GM18907 (cell line): ENCODE results near the gene DCTN5.
"Not testable (repeated sequence)": the region's sequence is repeated elsewhere in the genome, so short reads cannot be mapped to it uniquely, and the experiment has no call there.

Experiments used
- ATAC-seq: cut with Tn5 transposase; IDR thresholded peaks from one replicate; pipeline ENCODE4 v1.9.1; 2021; ENCODE audit warnings: mild to moderate bottlenecking, moderate library complexity; ENCODE audit not compliant: unreplicated experiment

Gene DCTN5

GRCh38 chr16:23640931-23641765, at the start of gene DCTN5, which contains the start of gene PALB2:
DCTN5 (plus strand) TSS chr16:23641466; CDS start chr16:23641543, 77 bp downstream.
PALB2 (minus strand) TSS chr16:23641310; CDS start chr16:23641157, 153 bp downstream.
- ATAC-seq: peak; percentile 89

- ATAC-seq: no peak
These were observed 47.1 kb upstream of the DCTN5 start for GRCh38 chr16:23594186-23594585.

- ATAC-seq: peak; percentile 7
These were observed 45.9 kb upstream of the DCTN5 start for GRCh38 chr16:23595246-23595950.

- ATAC-seq: peak; percentile 91
These were observed 45.1 kb upstream of the DCTN5 start, which contains the start of gene NDUFAB1 for GRCh38 chr16:23595951-23596720. NDUFAB1 (minus strand) TSS chr16:23596316; CDS start chr16:23596290, 26 bp downstream.

- ATAC-seq: no peak
These were observed 44.1 kb upstream of the DCTN5 start for GRCh38 chr16:23597003-23597756.

GRCh38 chr16:23607726-23608125, 33.5 kb upstream of the DCTN5 start:
- ATAC-seq: no peak

- ATAC-seq: no peak
These were observed 33.1 kb upstream of the DCTN5 start for GRCh38 chr16:23608194-23608593.

GRCh38 chr16:23609929-23610328, 31.3 kb upstream of the DCTN5 start:
- ATAC-seq: no peak

DNA sequence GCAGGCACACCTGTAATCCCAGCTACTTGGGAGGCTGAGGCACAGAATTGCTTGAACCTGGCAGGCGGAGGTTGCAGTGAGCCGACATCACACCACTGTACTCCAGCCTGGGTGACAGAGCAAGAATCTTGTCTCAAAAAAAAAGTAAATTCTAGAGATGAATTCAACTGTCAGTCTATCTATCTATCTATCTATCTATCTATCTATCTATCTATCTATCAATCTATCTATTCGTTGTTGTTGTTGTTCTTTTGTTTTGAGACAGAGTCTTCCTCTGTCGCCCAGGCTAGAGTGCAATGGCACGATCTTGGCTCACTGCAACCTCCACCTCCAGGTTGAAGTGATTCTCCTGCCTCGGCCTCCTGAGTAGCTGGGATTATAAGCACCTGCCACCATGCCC, 30.4 kb upstream of the DCTN5 start:
- not testable (repeated sequence) for ATAC-seq

DNA sequence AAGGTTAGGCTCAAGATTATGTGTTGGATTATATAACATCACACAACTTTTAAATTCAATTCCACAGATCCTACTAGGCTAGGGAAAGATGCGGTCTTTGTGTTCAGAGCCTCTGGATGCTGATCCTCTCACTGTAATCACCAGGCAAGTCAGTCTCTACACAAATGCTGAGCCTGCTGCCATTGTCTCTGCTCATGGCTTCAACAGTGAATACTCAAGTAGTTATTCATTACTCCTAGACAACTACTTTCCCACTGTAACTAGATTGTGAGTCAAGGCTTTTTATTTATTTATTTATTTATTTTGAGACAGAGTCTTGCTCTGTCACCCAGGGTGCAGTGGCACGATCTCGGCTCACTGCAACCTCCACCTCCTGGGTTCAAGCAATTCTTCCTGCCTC, 29.3 kb upstream of the DCTN5 start:
- ATAC-seq: no peak

DNA sequence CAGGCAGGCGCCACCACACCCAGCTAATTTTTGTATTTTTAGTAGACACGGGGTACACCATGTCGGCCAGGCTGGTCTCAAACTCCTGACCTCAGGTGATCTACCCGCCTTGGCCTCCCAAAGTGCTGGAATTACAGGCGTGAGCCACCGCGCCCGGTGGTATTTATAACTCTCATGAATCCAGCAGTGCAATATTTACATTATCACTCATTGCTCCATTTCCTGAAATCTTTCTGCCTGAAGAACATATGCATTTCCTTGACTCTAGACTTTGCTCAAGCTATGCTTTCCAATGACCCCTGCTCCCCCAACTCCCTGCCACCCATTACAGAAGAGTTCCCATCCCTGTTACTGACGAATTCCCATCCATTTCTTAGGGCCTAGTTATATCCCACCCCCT, 25.5 kb upstream of the DCTN5 start:
- no peak for ATAC-seq

- ATAC-seq: no peak
These were observed 17.2 kb upstream of the DCTN5 start for GRCh38 chr16:23624092-23624491.

DNA sequence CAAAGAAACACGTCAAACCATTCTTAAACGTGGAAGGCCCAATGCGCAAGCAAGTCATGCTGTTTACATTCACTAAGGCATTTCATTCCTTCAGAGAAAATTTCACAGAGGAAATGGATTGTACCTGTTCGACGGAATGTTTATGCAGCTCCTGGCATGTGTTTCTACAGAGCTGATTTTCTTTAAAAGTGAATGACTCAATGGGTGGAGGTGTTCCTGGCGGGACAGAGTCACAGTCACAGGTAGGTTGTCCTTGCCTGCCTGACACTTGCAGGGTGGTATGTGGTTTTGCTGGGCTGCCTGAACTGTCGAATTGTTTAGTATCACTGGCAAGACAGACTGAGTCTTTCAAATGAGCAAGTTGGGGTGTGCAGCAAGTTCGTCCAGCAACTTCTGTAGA, 11.8 kb upstream of the DCTN5 start:
- ATAC-seq: no peak

GRCh38 chr16:23631874-23632273, 9.4 kb upstream of the DCTN5 start:
- not testable (repeated sequence) for ATAC-seq

GRCh38 chr16:23634461-23635036, 6.7 kb upstream of the DCTN5 start:
- ATAC-seq: no peak

- no peak for ATAC-seq
These were observed 5.3 kb upstream of the DCTN5 start for GRCh38 chr16:23635958-23636357.

GRCh38 chr16:23640615-23640930, 693 bp upstream of the DCTN5 start:
- ATAC-seq: no peak

DNA sequence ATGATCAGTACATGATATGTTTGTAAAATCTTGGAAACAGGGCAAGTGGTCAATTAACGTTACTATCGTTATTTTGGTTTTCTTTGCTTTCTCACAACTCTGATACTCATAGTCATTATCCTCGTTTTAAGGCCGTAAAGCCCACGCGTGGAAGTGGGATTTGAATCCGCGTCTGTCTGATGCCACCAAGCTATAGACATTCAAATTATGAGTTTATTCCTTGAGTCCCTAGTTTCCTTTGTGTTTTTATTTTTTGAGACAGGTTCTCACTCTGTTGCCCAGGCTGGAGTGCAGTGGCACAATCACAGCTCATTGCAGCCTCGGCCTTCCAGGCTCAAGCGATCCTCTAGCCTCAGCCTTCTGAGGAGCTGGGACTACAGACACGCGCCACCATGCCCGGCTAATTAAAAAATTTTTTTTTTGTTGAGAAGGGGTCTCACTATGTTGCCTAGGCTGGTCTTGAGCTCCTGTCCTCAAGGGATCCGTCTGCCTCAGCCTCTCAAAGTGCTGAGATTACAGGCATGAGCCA, 1.0 kb downstream of the DCTN5 start:
- no peak for ATAC-seq

GRCh38 chr16:23650674-23651416, 9.6 kb downstream of the DCTN5 start:
- ATAC-seq: no peak
